NT2/D1 (cell line): ENCODE results near the gene HAGHL.

Source experiments
- SUZ12 ChIP-seq: IDR thresholded peaks from 2 replicates; pipeline ENCODE4 v1.6.1; 2011; ENCODE audit not compliant: insufficient read length, insufficient read depth; ENCODE audit errors: extremely low read depth
- YY1 ChIP-seq: IDR thresholded peaks from 2 replicates; pipeline ENCODE4 v1.6.1; 2011; ENCODE audit not compliant: insufficient read length, insufficient read depth
- ZNF274 ChIP-seq: IDR thresholded peaks from 2 replicates; pipeline ENCODE4 v1.6.1; 2011; ENCODE audit warnings: mild to moderate bottlenecking, low read depth, low read length

GRCh38 chr16:759110-759910 is 32.4 kb downstream of the HAGHL start:
- TF ChIP-seq ZNF274 = no peak
- no peak for TF ChIP-seq YY1
- TF ChIP-seq SUZ12 = no peak
